C4-2B (cell line): ENCODE measurements around the gene ALDH9A1.

ENCODE experiments used
- CTCF ChIP-seq: fragments of 450-650 bp; conservative IDR thresholded peaks from 2 replicates; pipeline ENCODE4 v1.5.1; 2017; ENCODE audit warnings: mild to moderate bottlenecking
- ZFX ChIP-seq: fragments of 450-650 bp; IDR thresholded peaks from 2 replicates; pipeline ENCODE4 v1.6.1; 2017

- TF ChIP-seq CTCF (no peak), ZFX (no peak)
Observed at GRCh38 chr1:165680303-165680702, 18.1 kb downstream of the ALDH9A1 start.
